Hepatocyte (in vitro differentiated cells): Measurements from ENCODE around the gene CA11. TPM values are rescaled to one million over a fixed set of nuclear protein-coding genes. Genes with fewer than 3 reads are reported as not detected.
A peak's percentile ranks its signal among the peaks of the same experiment; 100 is the strongest.

Source experiments
- DNase-seq: peaks from one replicate; pipeline ENCODE4 v3.0.0-alpha.2; 2016; ENCODE audit warnings: low spot score
- H2AFZ ChIP-seq: fragments of 200-600 bp; sonication (generic); 2 replicates; pipeline ENCODE4 v1.6.0; 2016; ENCODE audit warnings: antibody characterized with exemption, mild to moderate bottlenecking
- H3K27ac ChIP-seq: fragments of 200-600 bp; sonication (generic); 2 replicates; pipeline ENCODE4 v1.5.1; 2016; ENCODE audit warnings: mild to moderate bottlenecking
- H3K27me3 ChIP-seq: fragments of 200-600 bp; sonication (generic); 2 replicates; pipeline ENCODE4 v1.6.1; 2016
- H3K36me3 ChIP-seq: fragments of 200-600 bp; sonication (generic); replicated peaks from 2 replicates; pipeline ENCODE4 v1.5.1; 2016; ENCODE audit warnings: low read depth; ENCODE audit not compliant: insufficient read depth
- H3K4me1 ChIP-seq: fragments of 200-600 bp; sonication (generic); 2 replicates; pipeline ENCODE4 v1.5.1; 2016; ENCODE audit warnings: mild to moderate bottlenecking, moderate library complexity; ENCODE audit not compliant: insufficient read depth
- H3K4me2 ChIP-seq: fragments of 200-600 bp; sonication (generic); 2 replicates; pipeline ENCODE4 v1.6.0; 2016
- H3K4me3 ChIP-seq: fragments of 200-600 bp; sonication (generic); 2 replicates; pipeline ENCODE4 v1.5.1; 2016; ENCODE audit warnings: mild to moderate bottlenecking
- H3K79me2 ChIP-seq: fragments of 200-600 bp; sonication (generic); 2 replicates; pipeline ENCODE4 v1.6.0; 2017; ENCODE audit warnings: mild to moderate bottlenecking
- H3K9me2 ChIP-seq: fragments of 200-600 bp; sonication (generic); replicated peaks from 2 replicates; pipeline ENCODE4 v1.6.0; 2017; ENCODE audit warnings: mild to moderate bottlenecking; ENCODE audit not compliant: insufficient read depth
- H3K9me3 ChIP-seq: fragments of 200-600 bp; sonication (generic); 2 replicates; pipeline ENCODE4 v1.5.1; 2016; ENCODE audit warnings: low read depth, mild to moderate bottlenecking
- H4K20me1 ChIP-seq: fragments of 200-600 bp; sonication (generic); 2 replicates; pipeline ENCODE4 v1.6.0; 2016; ENCODE audit warnings: mild to moderate bottlenecking; ENCODE audit not compliant: insufficient read depth, poor library complexity, severe bottlenecking
- EZH2 ChIP-seq: fragments of 200-600 bp; sonication (generic); IDR thresholded peaks from 2 replicates; pipeline ENCODE4 v1.6.1; 2016; ENCODE audit warnings: antibody characterized with exemption, mild to moderate bottlenecking, borderline replicate concordance
- EZH2phosphoT487 ChIP-seq: fragments of 200-600 bp; sonication (generic); IDR thresholded peaks from one replicate; pipeline ENCODE4 v1.6.1; 2018; ENCODE audit warnings: antibody characterized with exemption, mild to moderate bottlenecking, low read depth, moderate library complexity; ENCODE audit not compliant: unreplicated experiment, severe bottlenecking
- WGBS: methylation state at CpG from one replicate; pipeline ENCODE4 v1.1.6; 2016; ENCODE audit warnings: low lambda C conversion rate; ENCODE audit errors: missing lambda C conversion rate; 5-methylcytosine and 5-hydroxymethylcytosine counted together
- polyA plus RNA-seq: library from polyadenylated mRNA; unstranded; fragments of >200 nt; fragmentation: Nextera tagmentation; extraction: Ambion mirVana; gene quantifications from 2 replicates; pipeline ENCODE4 v1.2.1, GENCODE V29; 2016
- total RNA-seq: library from RNA; depleted of rRNA; stranded (reverse); fragments of >200 nt; gene quantifications from 2 replicates; pipeline ENCODE4 v1.2.3, GENCODE V29; 2014
- TF ChIP-seq, protein P1 (sequence below): fragments of 200-600 bp; sonication (generic); IDR thresholded peaks from 2 replicates; pipeline ENCODE4 v1.5.1; 2016; ENCODE audit warnings: antibody characterized with exemption, mild to moderate bottlenecking; ENCODE audit not compliant: poor library complexity

CA11 gene
- total and polyA plus RNA-seq, 2 experiments from 2014 or later = 12.0 to 43.6 TPM

DNA sequence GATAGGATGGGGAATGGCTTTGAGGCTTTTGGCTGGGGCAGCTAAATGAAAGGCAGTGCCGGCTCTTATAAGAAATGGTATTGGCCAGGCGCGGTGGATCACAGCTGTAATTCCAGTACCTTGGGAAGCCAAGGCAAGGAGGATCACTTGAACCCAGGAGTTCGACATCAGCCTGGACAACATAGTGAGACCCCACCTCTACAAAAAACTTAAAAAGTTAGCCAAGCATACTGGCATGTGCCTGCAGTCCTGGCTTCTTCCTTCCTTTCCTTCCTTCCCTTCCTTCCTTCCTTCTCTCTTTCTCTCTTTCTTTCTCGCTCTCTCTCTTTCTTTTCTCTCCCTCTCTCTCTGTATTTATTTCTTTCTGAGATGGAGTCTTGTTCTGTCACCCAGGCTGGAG lies 3.1 kb downstream of the CA11 start:
- TF ChIP-seq EZH2phosphoT487 = no peak
- no peak for TF ChIP-seq EZH2
- TF ChIP-seq, protein P1, sequence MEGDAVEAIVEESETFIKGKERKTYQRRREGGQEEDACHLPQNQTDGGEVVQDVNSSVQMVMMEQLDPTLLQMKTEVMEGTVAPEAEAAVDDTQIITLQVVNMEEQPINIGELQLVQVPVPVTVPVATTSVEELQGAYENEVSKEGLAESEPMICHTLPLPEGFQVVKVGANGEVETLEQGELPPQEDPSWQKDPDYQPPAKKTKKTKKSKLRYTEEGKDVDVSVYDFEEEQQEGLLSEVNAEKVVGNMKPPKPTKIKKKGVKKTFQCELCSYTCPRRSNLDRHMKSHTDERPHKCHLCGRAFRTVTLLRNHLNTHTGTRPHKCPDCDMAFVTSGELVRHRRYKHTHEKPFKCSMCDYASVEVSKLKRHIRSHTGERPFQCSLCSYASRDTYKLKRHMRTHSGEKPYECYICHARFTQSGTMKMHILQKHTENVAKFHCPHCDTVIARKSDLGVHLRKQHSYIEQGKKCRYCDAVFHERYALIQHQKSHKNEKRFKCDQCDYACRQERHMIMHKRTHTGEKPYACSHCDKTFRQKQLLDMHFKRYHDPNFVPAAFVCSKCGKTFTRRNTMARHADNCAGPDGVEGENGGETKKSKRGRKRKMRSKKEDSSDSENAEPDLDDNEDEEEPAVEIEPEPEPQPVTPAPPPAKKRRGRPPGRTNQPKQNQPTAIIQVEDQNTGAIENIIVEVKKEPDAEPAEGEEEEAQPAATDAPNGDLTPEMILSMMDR = no peak

DNA sequence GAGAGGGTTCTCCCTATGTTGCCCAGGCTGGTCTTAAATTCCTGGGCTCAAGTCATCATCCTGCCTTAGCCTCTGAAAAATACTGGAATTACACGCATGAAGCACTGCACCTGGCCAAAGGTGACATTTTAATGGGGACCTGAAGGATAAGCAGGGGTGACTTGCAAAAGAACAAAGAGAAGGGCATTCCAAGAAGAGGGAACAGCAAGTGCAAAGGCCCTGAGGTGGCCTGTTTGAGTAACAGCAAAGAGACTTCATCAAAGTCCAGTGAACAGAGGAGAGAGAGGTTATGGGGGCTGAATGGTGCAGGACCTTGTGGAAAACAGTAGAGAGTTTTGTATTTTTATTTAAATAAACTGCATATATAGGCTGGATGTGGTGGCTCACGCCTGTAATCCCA lies 4.1 kb downstream of the CA11 start:
- peaks cover 11% of the 10 kb centered on the region for H3K4me1 ChIP-seq
- H3K9me3 ChIP-seq = no peaks in the 10 kb centered on the region
- no peak overlapping the region for H2AFZ ChIP-seq
- no peaks in the 10 kb centered on the region for H3K79me2 ChIP-seq
- DNase-seq = no peak
- H3K4me2 ChIP-seq = no peak overlapping the region
- no peaks in the 10 kb centered on the region for H3K27me3 ChIP-seq
- H4K20me1 ChIP-seq = no peaks in the 10 kb centered on the region
- H3K36me3 ChIP-seq = no peaks in the 10 kb centered on the region
- WGBS = 97% methylated on average over 2 of the region's 2 CpGs
- H3K4me3 ChIP-seq = no peak overlapping the region
- no peaks in the 10 kb centered on the region for H3K9me2 ChIP-seq
- H3K27ac ChIP-seq = no peak overlapping the region
- TF ChIP-seq, protein P1 = no peak
- TF ChIP-seq EZH2phosphoT487 (no peak), EZH2 (no peak)

More for the DNA sequence above, 3.1 kb downstream of the CA11 start:
- H4K20me1 ChIP-seq = no peaks in the 10 kb centered on the region
- no peak for DNase-seq
- H3K4me2 ChIP-seq = no peak overlapping the region
- no peak overlapping the region for H2AFZ ChIP-seq
- 96% methylated on average over 5 of the region's 5 CpGs for WGBS
- H3K27ac ChIP-seq = no peak overlapping the region
- no peaks in the 10 kb centered on the region for H3K9me2 ChIP-seq
- no peak overlapping the region for H3K4me3 ChIP-seq
- peaks cover 11% of the 10 kb centered on the region for H3K4me1 ChIP-seq
- no peaks in the 10 kb centered on the region for H3K9me3 ChIP-seq
- no peaks in the 10 kb centered on the region for H3K36me3 ChIP-seq
- no peaks in the 10 kb centered on the region for H3K79me2 ChIP-seq
- H3K27me3 ChIP-seq = no peaks in the 10 kb centered on the region

DNA sequence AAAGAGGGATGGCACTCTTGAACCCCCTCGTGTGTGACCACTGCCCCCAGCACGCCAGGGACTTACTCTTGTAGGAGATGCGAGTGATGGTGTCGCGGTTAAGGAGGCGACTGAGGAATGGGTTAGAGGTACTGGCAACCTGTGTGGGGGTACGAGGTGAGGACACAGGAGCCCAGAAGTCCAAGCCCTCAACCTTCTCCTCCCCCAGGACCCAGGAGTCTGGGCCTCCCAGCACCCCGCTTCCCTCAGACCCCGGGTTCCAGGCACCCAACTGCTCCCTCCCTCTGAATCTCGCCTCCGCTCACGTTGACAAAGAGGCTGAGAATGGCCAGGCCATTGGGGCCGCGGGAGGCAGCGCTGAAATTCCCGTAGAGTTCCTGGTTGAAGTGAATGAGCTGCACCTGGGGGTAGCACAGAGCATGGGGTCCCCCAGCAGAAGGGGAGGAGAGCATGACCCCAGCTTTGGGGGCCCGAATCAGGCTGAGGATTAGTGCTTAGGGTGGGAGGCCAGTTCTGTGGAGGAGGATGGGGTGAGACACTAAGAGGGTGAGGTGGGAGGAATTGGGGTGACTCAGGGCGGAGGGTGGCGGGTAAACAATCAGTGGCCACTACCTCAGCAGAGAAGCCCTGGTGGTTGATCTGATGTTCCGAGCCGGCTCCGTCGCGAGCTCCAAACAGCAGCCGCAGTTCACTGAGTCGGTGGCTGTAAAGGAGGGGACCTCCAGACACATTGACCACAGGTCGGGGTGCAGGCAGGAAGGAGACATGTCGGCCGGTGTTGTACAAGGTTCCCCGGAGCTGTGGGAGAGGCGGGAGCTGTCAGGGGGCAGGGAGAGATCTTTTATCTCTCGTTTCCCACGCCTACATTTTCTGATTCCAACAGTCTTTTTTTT lies 6.3 kb downstream of the CA11 start:
- H3K4me1 ChIP-seq = peaks cover 10% of the 10 kb centered on the region
- no peak overlapping the region for H2AFZ ChIP-seq
- H3K9me3 ChIP-seq = no peaks in the 10 kb centered on the region
- H3K9me2 ChIP-seq = no peaks in the 10 kb centered on the region
- H3K27me3 ChIP-seq = no peaks in the 10 kb centered on the region
- no peak overlapping the region for H3K4me3 ChIP-seq
- WGBS = 71% methylated on average over 32 of the region's 33 CpGs
- no peak for DNase-seq
- no peaks in the 10 kb centered on the region for H3K36me3 ChIP-seq
- H3K4me2 ChIP-seq = peak overlapping the region; percentile 24
- TF ChIP-seq EZH2 (no peak), EZH2phosphoT487 (no peak)
- TF ChIP-seq, protein P1 = no peak
- H4K20me1 ChIP-seq = no peaks in the 10 kb centered on the region
- no peak overlapping the region for H3K27ac ChIP-seq
- H3K79me2 ChIP-seq = peaks cover 5% of the 10 kb centered on the region
